ENCODE measurements around the gene FBN2. TPM values are rescaled to one million over a fixed set of nuclear protein-coding genes. Genes with fewer than 3 reads are reported as not detected.

The FBN2 gene
- total and polyA plus RNA-seq, 9 of the 15 experiments (the other 6 are each of a cell fraction or from before 2014, with no cell fraction given): 0.01 to 0.09 TPM; not detected in 7

DNA sequence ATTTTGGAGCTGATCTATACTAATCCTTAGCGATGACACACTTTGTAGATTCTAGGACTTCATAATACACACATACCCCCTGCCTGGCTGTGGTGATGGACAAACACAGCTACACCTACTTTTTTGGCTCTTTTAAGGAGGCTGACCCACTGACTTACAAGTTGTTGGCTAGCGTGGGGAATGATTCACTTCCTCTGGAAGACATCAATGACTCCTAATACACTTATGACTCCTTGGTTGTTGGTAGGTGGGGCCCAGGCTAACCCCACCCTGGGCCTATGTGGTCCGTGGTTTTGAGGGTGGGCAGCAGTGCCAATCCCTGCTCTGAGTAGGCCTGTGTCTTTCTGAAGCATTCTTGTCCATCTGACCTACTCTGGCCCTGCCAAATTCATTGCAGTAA lies 310.0 kb downstream of the FBN2 start:
- POLR2A ChIA-PET: no interaction called here
- no peaks in the 10 kb centered on the region for H3K36me3 ChIP-seq (ENCODE audit: control insufficient read depth, insufficient read depth, low read length)
- no TSS peak for BruUV-seq (replicated peaks)

More for the DNA sequence above, 310.0 kb downstream of the FBN2 start:
- intact Hi-C loops (cut with micrococcal nuclease): no loop called here
- no peaks in the 10 kb centered on the region for H3K27me3 ChIP-seq (ENCODE audit: control insufficient read depth in 2 of 2, insufficient read depth in 2 of 2, low read length in 2 of 2)
- 3% methylated on average over 3 of the region's 3 CpGs for WGBS (ENCODE audit: insufficient coverage, low coverage, missing lambda C conversion rate)
- H3K9ac ChIP-seq (ENCODE audit: insufficient read depth in 1 of 2, low read depth in 2 of 2, low read length in 2 of 2): no peak overlapping the region
- no peak overlapping the region for H3K4me3 ChIP-seq
- H3K4me1 ChIP-seq (replicated peaks in 1 of 2; ENCODE audit: control insufficient read depth in 2 of 2, insufficient read depth in 2 of 2, low read length in 2 of 2): no peaks in the 10 kb centered on the region
- in situ Hi-C loops (cut with MboI): loop anchor here (10.0 kb wide), 1 partner anchor 1547 kb away; no protein-coding TSS in a partner anchor
- FAIRE-seq (no peak), DNase-seq (ENCODE audit: extremely low read depth in 1 of 4, low spot score in 3 of 4) (no peak), ATAC-seq (no peak)
- no peaks in the 10 kb centered on the region for H3K9me3 ChIP-seq (replicated peaks; ENCODE audit: control insufficient read depth, insufficient read depth, low read depth, low read length)
- CTCF ChIA-PET (ENCODE audit: low intra/inter-chr PET ratio): no interaction called here
- no peaks in the 10 kb centered on the region for H3K9me1 ChIP-seq (ENCODE audit: control insufficient read depth, insufficient read depth, low read length)
- TF ChIP-seq ZNF830 (CRISPR knock-in tag; IDR thresholded peaks at IDR 0.05): no peak
- no peak for TF ChIP-seq BRF1 (IDR thresholded peaks at IDR 0.05; ENCODE audit: borderline replicate concordance, extremely low read depth, insufficient read length)
- TF ChIP-seq SIX5 (IDR thresholded peaks at IDR 0.05; ENCODE audit: borderline replicate concordance in 1 of 2, insufficient read depth in 1 of 2, low read depth in 1 of 2, low read length in 2 of 2): no peak
- no peak for TF ChIP-seq TCF3 (CRISPR knock-in tag; IDR thresholded peaks at IDR 0.05)
- TF ChIP-seq, protein P1, sequence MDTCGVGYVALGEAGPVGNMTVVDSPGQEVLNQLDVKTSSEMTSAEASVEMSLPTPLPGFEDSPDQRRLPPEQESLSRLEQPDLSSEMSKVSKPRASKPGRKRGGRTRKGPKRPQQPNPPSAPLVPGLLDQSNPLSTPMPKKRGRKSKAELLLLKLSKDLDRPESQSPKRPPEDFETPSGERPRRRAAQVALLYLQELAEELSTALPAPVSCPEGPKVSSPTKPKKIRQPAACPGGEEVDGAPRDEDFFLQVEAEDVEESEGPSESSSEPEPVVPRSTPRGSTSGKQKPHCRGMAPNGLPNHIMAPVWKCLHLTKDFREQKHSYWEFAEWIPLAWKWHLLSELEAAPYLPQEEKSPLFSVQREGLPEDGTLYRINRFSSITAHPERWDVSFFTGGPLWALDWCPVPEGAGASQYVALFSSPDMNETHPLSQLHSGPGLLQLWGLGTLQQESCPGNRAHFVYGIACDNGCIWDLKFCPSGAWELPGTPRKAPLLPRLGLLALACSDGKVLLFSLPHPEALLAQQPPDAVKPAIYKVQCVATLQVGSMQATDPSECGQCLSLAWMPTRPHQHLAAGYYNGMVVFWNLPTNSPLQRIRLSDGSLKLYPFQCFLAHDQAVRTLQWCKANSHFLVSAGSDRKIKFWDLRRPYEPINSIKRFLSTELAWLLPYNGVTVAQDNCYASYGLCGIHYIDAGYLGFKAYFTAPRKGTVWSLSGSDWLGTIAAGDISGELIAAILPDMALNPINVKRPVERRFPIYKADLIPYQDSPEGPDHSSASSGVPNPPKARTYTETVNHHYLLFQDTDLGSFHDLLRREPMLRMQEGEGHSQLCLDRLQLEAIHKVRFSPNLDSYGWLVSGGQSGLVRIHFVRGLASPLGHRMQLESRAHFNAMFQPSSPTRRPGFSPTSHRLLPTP (IDR thresholded peaks at IDR 0.05; ENCODE audit: borderline replicate concordance, extremely low read depth, insufficient read length): no peak
- no peak for TF ChIP-seq NR4A1 (CRISPR knock-in tag; IDR thresholded peaks at IDR 0.05)
- TF ChIP-seq NR4A1 (tag; IDR thresholded peaks at IDR 0.05): no peak
- no peak for TF ChIP-seq ZBTB43 (CRISPR knock-in tag; IDR thresholded peaks at IDR 0.05)
- TF ChIP-seq ZNF282 (CRISPR knock-in tag; IDR thresholded peaks at IDR 0.05): no peak
- no peak for TF ChIP-seq ILF3 (IDR thresholded peaks at IDR 0.05; ENCODE audit: borderline replicate concordance)
- no peak for TF ChIP-seq KLF6 (CRISPR knock-in tag; IDR thresholded peaks at IDR 0.05; ENCODE audit: borderline replicate concordance)
- no peak for TF ChIP-seq TAF1 (IDR thresholded peaks at IDR 0.05; ENCODE audit: control insufficient read depth, extremely low read depth, insufficient read depth, low read length, severe bottlenecking)
- TF ChIP-seq TAF15 (IDR thresholded peaks at IDR 0.05; ENCODE audit: low read depth, low read length): no peak
- no peaks in the 10 kb centered on the region for H3K79me2 ChIP-seq (ENCODE audit: control insufficient read depth, insufficient read depth, low read length)
- no peaks in the 10 kb centered on the region for H4K20me1 ChIP-seq (replicated peaks; ENCODE audit: control insufficient read depth, insufficient read depth, low read length)
- H3K27ac ChIP-seq (ENCODE audit: extremely low read depth, low read depth, low read length): no peak overlapping the region
- H2AFZ ChIP-seq (ENCODE audit: low read depth, low read length): no peak overlapping the region
- H3K4me2 ChIP-seq (ENCODE audit: insufficient read depth, low read length): no peak overlapping the region
